Measurements from ENCODE around the gene ZBTB5.

Gene ZBTB5

GRCh38 chr9:37464006-37464405 lies 1.2 kb downstream of the ZBTB5 start:
- H3K18ac ChIP-seq (ENCODE audit: low read length) = no peak overlapping the region
- H3K36me3 ChIP-seq (ENCODE audit: control insufficient read depth, insufficient read depth, low read length) = no peaks in the 10 kb centered on the region
- no peak overlapping the region for H2AK5ac ChIP-seq (ENCODE audit: low read length)
- peaks cover 45% of the 10 kb centered on the region for H3K79me2 ChIP-seq (ENCODE audit: control insufficient read depth, insufficient read depth, low read length)
- no peak overlapping the region for H3K4ac ChIP-seq (ENCODE audit: low read depth, low read length)
- peaks cover 4% of the 10 kb centered on the region for H3K79me1 ChIP-seq (ENCODE audit: low read length)
- H3K27ac ChIP-seq (ENCODE audit: low read depth, low read length) = no peak overlapping the region
- no peak overlapping the region for H4K8ac ChIP-seq (ENCODE audit: low read depth, low read length)
- no peak overlapping the region for H4K5ac ChIP-seq (ENCODE audit: low read length)
- WGBS (ENCODE audit: extremely low coverage, insufficient coverage, low lambda C conversion rate) = no CpG with 5 or more reads among the region's 3 CpGs
- H3K56ac ChIP-seq (ENCODE audit: low read length) = peak overlapping the region; percentile 79
- no peaks in the 10 kb centered on the region for H3K27me3 ChIP-seq (ENCODE audit: insufficient read depth, low read length, poor library complexity)
- peak overlapping the region; percentile 76 for H3K4me2 ChIP-seq (ENCODE audit: low read length)
- no peak overlapping the region for H2BK5ac ChIP-seq (ENCODE audit: low read length)
- peaks cover 3% of the 10 kb centered on the region for H3K4me1 ChIP-seq (ENCODE audit: control insufficient read depth, low read depth, low read length)
- peak overlapping the region; percentile 32 for H3K4me3 ChIP-seq (ENCODE audit: low read length)
- H2BK120ac ChIP-seq (ENCODE audit: low read depth, low read length) = no peak overlapping the region
- H2BK15ac ChIP-seq (replicated peaks; ENCODE audit: low read depth) = no peak overlapping the region
- H3K23ac ChIP-seq (ENCODE audit: low read length) = no peak overlapping the region
- peak overlapping the region; percentile 99 for H3K9ac ChIP-seq (ENCODE audit: low read length)
- no peak for DNase-seq

GRCh38 chr9:37456817-37457216 lies 8.4 kb downstream of the ZBTB5 start:
- H3K79me2 ChIP-seq (ENCODE audit: control insufficient read depth, insufficient read depth, low read length) = peaks cover 64% of the 10 kb centered on the region
- H3K4me2 ChIP-seq (ENCODE audit: low read length) = no peak overlapping the region
- no peak overlapping the region for H2BK5ac ChIP-seq (ENCODE audit: low read length)
- no peaks in the 10 kb centered on the region for H3K36me3 ChIP-seq (ENCODE audit: control insufficient read depth, insufficient read depth, low read length)
- WGBS (ENCODE audit: extremely low coverage, insufficient coverage, low lambda C conversion rate) = no CpG with 5 or more reads among the region's 1 CpG
- no peak overlapping the region for H3K23ac ChIP-seq (ENCODE audit: low read length)
- H3K56ac ChIP-seq (ENCODE audit: low read length) = no peak overlapping the region
- no peak overlapping the region for H3K4ac ChIP-seq (ENCODE audit: low read depth, low read length)
- H3K79me1 ChIP-seq (ENCODE audit: low read length) = peaks cover 22% of the 10 kb centered on the region
- no peak overlapping the region for H3K18ac ChIP-seq (ENCODE audit: low read length)
- no peaks in the 10 kb centered on the region for H3K27me3 ChIP-seq (ENCODE audit: insufficient read depth, low read length, poor library complexity)
- no peaks in the 10 kb centered on the region for H3K4me1 ChIP-seq (ENCODE audit: control insufficient read depth, low read depth, low read length)
- H4K5ac ChIP-seq (ENCODE audit: low read length) = no peak overlapping the region
- DNase-seq = no peak
- no peak overlapping the region for H4K8ac ChIP-seq (ENCODE audit: low read depth, low read length)
- H2BK15ac ChIP-seq (replicated peaks; ENCODE audit: low read depth) = no peak overlapping the region
- no peak overlapping the region for H3K27ac ChIP-seq (ENCODE audit: low read depth, low read length)
- H3K4me3 ChIP-seq (ENCODE audit: low read length) = no peak overlapping the region
- no peak overlapping the region for H3K9ac ChIP-seq (ENCODE audit: low read length)
- H2AK5ac ChIP-seq (ENCODE audit: low read length) = no peak overlapping the region
- no peak overlapping the region for H2BK120ac ChIP-seq (ENCODE audit: low read depth, low read length)

GRCh38 chr9:37455884-37456647 lies 9.2 kb downstream of the ZBTB5 start:
- Histone ChIP-seq H3K27ac (ENCODE audit: low read depth, low read length) (no peak overlapping the region), H3K36me3 (ENCODE audit: control insufficient read depth, insufficient read depth, low read length) (no peaks in the 10 kb centered on the region)

GRCh38 chr9:37454238-37454637 lies 11.0 kb downstream of the ZBTB5 start:
- Histone ChIP-seq H3K18ac (ENCODE audit: low read length) (no peak overlapping the region), H3K9ac (ENCODE audit: low read length) (no peak overlapping the region), H4K8ac (ENCODE audit: low read depth, low read length) (no peak overlapping the region), H3K23ac (ENCODE audit: low read length) (no peak overlapping the region), H2BK5ac (ENCODE audit: low read length) (no peak overlapping the region), H2AK5ac (ENCODE audit: low read length) (no peak overlapping the region), H2BK15ac (replicated peaks; ENCODE audit: low read depth) (no peak overlapping the region), H3K36me3 (ENCODE audit: control insufficient read depth, insufficient read depth, low read length) (no peaks in the 10 kb centered on the region), H3K4me2 (ENCODE audit: low read length) (no peak overlapping the region), H3K27ac (ENCODE audit: low read depth, low read length) (no peak overlapping the region), H3K56ac (ENCODE audit: low read length) (no peak overlapping the region), H3K4me1 (ENCODE audit: control insufficient read depth, low read depth, low read length) (no peaks in the 10 kb centered on the region), H3K79me1 (ENCODE audit: low read length) (peaks cover 21% of the 10 kb centered on the region), H3K4me3 (ENCODE audit: low read length) (no peak overlapping the region), H3K79me2 (ENCODE audit: control insufficient read depth, insufficient read depth, low read length) (peaks cover 53% of the 10 kb centered on the region), H4K5ac (ENCODE audit: low read length) (no peak overlapping the region), H3K27me3 (ENCODE audit: insufficient read depth, low read length, poor library complexity) (no peaks in the 10 kb centered on the region), H2BK120ac (ENCODE audit: low read depth, low read length) (no peak overlapping the region), H3K4ac (ENCODE audit: low read depth, low read length) (no peak overlapping the region)
- DNase-seq = no peak

More at GRCh38 chr9:37455884-37456647, 9.2 kb downstream of the ZBTB5 start:
- Histone ChIP-seq H3K27me3 (ENCODE audit: insufficient read depth, low read length, poor library complexity) (no peaks in the 10 kb centered on the region), H3K4me1 (ENCODE audit: control insufficient read depth, low read depth, low read length) (no peaks in the 10 kb centered on the region), H2BK120ac (ENCODE audit: low read depth, low read length) (no peak overlapping the region), H3K4me3 (ENCODE audit: low read length) (no peak overlapping the region), H2BK15ac (replicated peaks; ENCODE audit: low read depth) (no peak overlapping the region), H3K56ac (ENCODE audit: low read length) (no peak overlapping the region), H3K79me2 (ENCODE audit: control insufficient read depth, insufficient read depth, low read length) (peaks cover 64% of the 10 kb centered on the region), H3K79me1 (ENCODE audit: low read length) (peaks cover 22% of the 10 kb centered on the region), H3K23ac (ENCODE audit: low read length) (no peak overlapping the region), H3K4ac (ENCODE audit: low read depth, low read length) (no peak overlapping the region), H4K5ac (ENCODE audit: low read length) (no peak overlapping the region), H3K18ac (ENCODE audit: low read length) (no peak overlapping the region), H3K9ac (ENCODE audit: low read length) (no peak overlapping the region), H3K4me2 (ENCODE audit: low read length) (no peak overlapping the region), H2AK5ac (ENCODE audit: low read length) (no peak overlapping the region), H2BK5ac (ENCODE audit: low read length) (no peak overlapping the region), H4K8ac (ENCODE audit: low read depth, low read length) (no peak overlapping the region)
- no CpG with 5 or more reads among the region's 7 CpGs for WGBS (ENCODE audit: extremely low coverage, insufficient coverage, low lambda C conversion rate)
- no peak for DNase-seq

GRCh38 chr9:37453827-37454226 lies 11.4 kb downstream of the ZBTB5 start:
- Histone ChIP-seq H2BK120ac (ENCODE audit: low read depth, low read length) (no peak overlapping the region), H3K27ac (ENCODE audit: low read depth, low read length) (no peak overlapping the region), H4K5ac (ENCODE audit: low read length) (no peak overlapping the region), H2BK5ac (ENCODE audit: low read length) (no peak overlapping the region), H3K9ac (ENCODE audit: low read length) (no peak overlapping the region), H2BK15ac (replicated peaks; ENCODE audit: low read depth) (no peak overlapping the region), H3K4ac (ENCODE audit: low read depth, low read length) (no peak overlapping the region), H3K4me2 (ENCODE audit: low read length) (no peak overlapping the region), H3K79me2 (ENCODE audit: control insufficient read depth, insufficient read depth, low read length) (peaks cover 54% of the 10 kb centered on the region), H3K36me3 (ENCODE audit: control insufficient read depth, insufficient read depth, low read length) (no peaks in the 10 kb centered on the region), H2AK5ac (ENCODE audit: low read length) (no peak overlapping the region), H4K8ac (ENCODE audit: low read depth, low read length) (no peak overlapping the region), H3K4me1 (ENCODE audit: control insufficient read depth, low read depth, low read length) (no peaks in the 10 kb centered on the region), H3K23ac (ENCODE audit: low read length) (no peak overlapping the region), H3K27me3 (ENCODE audit: insufficient read depth, low read length, poor library complexity) (no peaks in the 10 kb centered on the region), H3K56ac (ENCODE audit: low read length) (no peak overlapping the region), H3K79me1 (ENCODE audit: low read length) (peaks cover 21% of the 10 kb centered on the region), H3K18ac (ENCODE audit: low read length) (no peak overlapping the region), H3K4me3 (ENCODE audit: low read length) (no peak overlapping the region)
- DNase-seq = no peak
- no CpG with 5 or more reads among the region's 1 CpG for WGBS (ENCODE audit: extremely low coverage, insufficient coverage, low lambda C conversion rate)

- Histone ChIP-seq H3K4ac (ENCODE audit: low read depth, low read length) (no peak overlapping the region), H3K4me3 (ENCODE audit: low read length) (no peak overlapping the region), H3K79me2 (ENCODE audit: control insufficient read depth, insufficient read depth, low read length) (peaks cover 56% of the 10 kb centered on the region), H2AK5ac (ENCODE audit: low read length) (no peak overlapping the region), H4K5ac (ENCODE audit: low read length) (no peak overlapping the region), H4K8ac (ENCODE audit: low read depth, low read length) (no peak overlapping the region), H3K4me1 (ENCODE audit: control insufficient read depth, low read depth, low read length) (peaks cover 5% of the 10 kb centered on the region), H3K27me3 (ENCODE audit: insufficient read depth, low read length, poor library complexity) (no peaks in the 10 kb centered on the region), H2BK15ac (replicated peaks; ENCODE audit: low read depth) (no peak overlapping the region), H3K36me3 (ENCODE audit: control insufficient read depth, insufficient read depth, low read length) (no peaks in the 10 kb centered on the region), H2BK120ac (ENCODE audit: low read depth, low read length) (no peak overlapping the region), H2BK5ac (ENCODE audit: low read length) (no peak overlapping the region), H3K23ac (ENCODE audit: low read length) (no peak overlapping the region), H3K18ac (ENCODE audit: low read length) (no peak overlapping the region), H3K9ac (ENCODE audit: low read length) (no peak overlapping the region), H3K4me2 (ENCODE audit: low read length) (no peak overlapping the region), H3K27ac (ENCODE audit: low read depth, low read length) (no peak overlapping the region), H3K56ac (ENCODE audit: low read length) (no peak overlapping the region), H3K79me1 (ENCODE audit: low read length) (peaks cover 20% of the 10 kb centered on the region)
- no CpG with 5 or more reads among the region's 1 CpG for WGBS (ENCODE audit: extremely low coverage, insufficient coverage, low lambda C conversion rate)
- no peak for DNase-seq
These were observed 12.6 kb downstream of the ZBTB5 start for GRCh38 chr9:37452611-37453010.
